ENCODE data around the gene FGD5. TPM values are rescaled to one million over a fixed set of nuclear protein-coding genes. Genes with fewer than 3 reads are reported as not detected.

FGD5 gene
- total RNA-seq, 6 donors from 2014 or later, result 26.8 to 90.4 (median 57.2) TPM

- peaks cover 12 to 16% (median 14%) of the 10 kb centered on the region in 4 donors for H3K4me1 ChIP-seq
- DNase-seq (peak in 1 of 2 donors; percentile 60), ATAC-seq (ENCODE audit: low FRiP score in 2 of 2) (peak; percentile 64 to 75)
- no peak overlapping the region for H3K4me3 ChIP-seq
- WGBS, 2 donors, result 32 to 37% methylated on average over 11 to 15 of the region's 15 CpGs
- no peaks in the 10 kb centered on the region for H3K9me3 ChIP-seq
- no peak for TF ChIP-seq POLR2AphosphoS5 (IDR thresholded peaks at IDR 0.05)
- TF ChIP-seq CTCF (IDR thresholded peaks at IDR 0.05), result peak; percentile 51 to 77 (median 68)
- H3K36me3 ChIP-seq, result no peaks in the 10 kb centered on the region
- H3K27ac ChIP-seq, result peak overlapping the region in 1 of 4 donors; percentile 18
- H3K27me3 ChIP-seq, result no peaks in the 10 kb centered on the region
Observed at GRCh38 chr3:14791343-14791945, 27.3 kb upstream of the FGD5 start.

GRCh38 chr3:14792691-14793121 lies 26.1 kb upstream of the FGD5 start:
- Histone ChIP-seq H3K27me3 (no peaks in the 10 kb centered on the region), H3K4me3 (no peak overlapping the region), H3K27ac (peak overlapping the region in 2 of 4 donors; percentile 61 to 73), H3K9me3 (no peaks in the 10 kb centered on the region), H3K4me1 (peaks cover 12 to 16% (median 14%) of the 10 kb centered on the region in 4 donors), H3K36me3 (no peaks in the 10 kb centered on the region)
- no peak for ATAC-seq (ENCODE audit: low FRiP score in 2 of 2)
- 74 to 95% methylated on average over 5 to 9 of the region's 9 CpGs for WGBS, 2 donors
- DNase-seq, result peak in 1 of 2 donors; percentile 55
- TF ChIP-seq POLR2AphosphoS5 (IDR thresholded peaks at IDR 0.05) (no peak), CTCF (IDR thresholded peaks at IDR 0.05) (no peak), EP300 (IDR thresholded peaks at IDR 0.05) (no peak), POLR2A (IDR thresholded peaks at IDR 0.05) (no peak)

GRCh38 chr3:14793126-14793857 lies 25.5 kb upstream of the FGD5 start:
- peak overlapping the region; percentile 1 to 73 (median 59) for H3K27ac ChIP-seq
- H3K9me3 ChIP-seq, result no peaks in the 10 kb centered on the region
- DNase-seq (peak in 1 of 2 donors; percentile 56), ATAC-seq (ENCODE audit: low FRiP score in 2 of 2) (peak in 1 of 2 donors; percentile 54)
- peaks cover 12 to 16% (median 14%) of the 10 kb centered on the region in 4 donors for H3K4me1 ChIP-seq
- TF ChIP-seq POLR2A (IDR thresholded peaks at IDR 0.05) (no peak), CTCF (IDR thresholded peaks at IDR 0.05) (no peak), POLR2AphosphoS5 (IDR thresholded peaks at IDR 0.05) (no peak), EP300 (IDR thresholded peaks at IDR 0.05) (no peak)
- H3K27me3 ChIP-seq, result no peaks in the 10 kb centered on the region
- no peak overlapping the region for H3K4me3 ChIP-seq
- H3K36me3 ChIP-seq, result no peaks in the 10 kb centered on the region
- WGBS, 2 donors, result 62 to 65% methylated on average over 15 of the region's 15 CpGs

- ATAC-seq (ENCODE audit: low FRiP score in 2 of 2), result no peak
- TF ChIP-seq POLR2AphosphoS5 (IDR thresholded peaks at IDR 0.05) (no peak), POLR2A (IDR thresholded peaks at IDR 0.05) (no peak), EP300 (IDR thresholded peaks at IDR 0.05) (no peak), CTCF (IDR thresholded peaks at IDR 0.05) (no peak)
Observed at GRCh38 chr3:14793858-14794234, 24.9 kb upstream of the FGD5 start.

More at GRCh38 chr3:14793858-14794234, 24.9 kb upstream of the FGD5 start:
- Histone ChIP-seq H3K36me3 (no peaks in the 10 kb centered on the region), H3K9me3 (no peaks in the 10 kb centered on the region), H3K4me3 (no peak overlapping the region), H3K27me3 (no peaks in the 10 kb centered on the region), H3K27ac (peak overlapping the region; percentile 1 to 73 (median 59)), H3K4me1 (peaks cover 12 to 16% (median 14%) of the 10 kb centered on the region in 4 donors)
- no peak for DNase-seq
- WGBS, 2 donors, result 60 to 61% methylated on average over 5 of the region's 5 CpGs

Measured in upper lobe of left lung (tissue), 6 donors.